HG03025 (cell line): ENCODE measurements around the gene SLC39A2.
"Not testable (repeated sequence)": the region's sequence is repeated elsewhere in the genome, so short reads cannot be mapped to it uniquely, and the experiment has no call there.

Source experiments
- ATAC-seq: cut with Tn5 transposase; IDR thresholded peaks from one replicate; pipeline ENCODE4 v1.9.1; 2021; ENCODE audit warnings: mild to moderate bottlenecking, moderate library complexity; ENCODE audit not compliant: unreplicated experiment, low FRiP score

SLC39A2 gene

DNA sequence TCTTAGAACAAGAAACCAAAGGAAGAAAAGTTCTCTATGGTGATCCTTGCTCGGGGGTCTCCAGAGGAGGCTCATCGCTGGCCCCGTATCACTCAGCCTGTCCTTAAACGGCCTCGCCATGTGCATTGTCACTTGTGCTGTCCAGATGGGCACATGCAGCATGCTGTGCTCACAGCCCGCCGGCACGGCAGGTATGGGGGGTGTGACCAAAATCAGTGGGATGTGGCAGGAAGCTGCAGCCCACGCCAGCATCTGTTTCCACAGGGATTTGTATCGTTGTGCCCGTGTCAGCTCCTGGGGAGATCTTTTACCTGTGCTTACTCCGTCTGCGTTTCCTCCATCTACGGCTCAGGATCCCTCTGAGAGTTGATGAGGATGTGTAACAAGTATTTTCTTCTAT lies 2.6 kb upstream of the SLC39A2 start:
- no peak for ATAC-seq

DNA sequence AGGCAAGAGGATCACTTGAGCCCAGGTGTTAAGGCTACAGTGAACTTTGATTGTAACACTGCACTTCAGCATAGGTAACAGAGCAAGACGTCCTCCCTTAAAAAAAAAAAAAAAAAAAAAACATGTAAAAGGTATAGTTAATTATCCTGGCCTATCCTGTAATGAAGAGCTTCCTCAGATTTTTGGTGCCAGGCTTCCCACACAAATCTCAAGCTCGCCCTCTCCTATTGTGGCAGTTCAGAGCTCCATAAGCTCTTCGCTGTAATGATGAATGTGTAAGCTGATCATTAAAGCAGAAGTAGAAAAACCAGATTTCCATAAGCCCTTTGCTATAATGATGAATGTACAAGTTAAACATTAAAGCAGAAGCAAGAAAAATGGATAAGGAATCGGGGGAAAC lies 2.0 kb upstream of the SLC39A2 start:
- ATAC-seq: no peak

DNA sequence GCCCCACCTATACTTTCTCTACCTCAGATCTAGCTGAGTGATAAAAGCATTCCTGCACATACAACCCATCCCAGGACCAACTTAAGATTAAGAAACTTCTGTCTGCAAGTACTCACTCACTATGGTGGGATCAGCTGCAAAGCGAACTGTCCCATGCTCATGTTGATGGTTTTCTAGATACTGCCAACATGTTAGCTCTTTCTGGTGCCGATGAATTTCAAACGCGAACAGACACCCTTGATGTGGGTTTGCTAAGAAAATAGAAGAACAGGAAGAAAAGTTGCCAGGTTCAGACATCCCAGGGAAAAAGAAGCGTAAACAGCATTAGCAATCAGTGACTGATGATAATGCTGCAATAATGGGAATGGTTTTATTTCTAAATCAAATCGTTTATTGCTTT lies 1.5 kb upstream of the SLC39A2 start:
- no peak for ATAC-seq

DNA sequence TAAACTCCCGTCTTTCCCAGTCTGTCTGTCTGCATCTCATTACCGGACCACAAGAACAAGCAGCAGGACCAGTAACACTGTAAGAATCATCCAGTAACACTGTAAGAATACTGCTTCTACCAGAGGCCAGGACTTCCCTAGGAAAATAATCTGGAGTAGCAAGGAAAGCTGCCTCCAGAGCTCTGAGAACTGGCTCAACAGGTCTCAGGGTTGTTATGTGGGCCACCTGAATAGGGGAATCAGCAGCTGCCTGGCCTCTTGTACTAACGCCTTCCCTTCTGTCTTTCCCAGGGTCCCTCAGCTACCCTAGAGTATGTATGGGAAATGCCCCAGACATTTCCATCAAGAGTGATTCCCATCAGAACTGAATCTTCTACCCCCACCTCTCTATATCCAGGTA lies 954 bp upstream of the SLC39A2 start:
- no peak for ATAC-seq

DNA sequence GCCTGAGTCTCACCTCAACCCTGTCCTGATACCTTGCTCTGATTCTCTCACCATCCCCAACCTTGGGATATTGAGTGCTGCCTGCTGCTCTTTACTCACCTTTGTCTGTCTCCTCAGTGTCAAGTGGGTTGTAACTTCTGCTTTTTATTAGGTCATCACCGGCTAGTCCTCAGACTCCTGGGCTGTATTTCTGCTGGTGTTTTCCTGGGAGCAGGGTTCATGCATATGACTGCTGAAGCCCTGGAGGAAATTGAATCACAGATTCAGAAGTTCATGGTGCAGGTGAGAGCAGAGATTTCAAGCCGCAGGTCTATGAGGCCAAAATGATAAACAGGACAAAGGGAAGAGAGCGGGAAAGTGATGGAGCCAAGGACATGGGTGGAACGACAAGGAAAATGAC lies 498 bp downstream of the SLC39A2 start:
- no peak for ATAC-seq

DNA sequence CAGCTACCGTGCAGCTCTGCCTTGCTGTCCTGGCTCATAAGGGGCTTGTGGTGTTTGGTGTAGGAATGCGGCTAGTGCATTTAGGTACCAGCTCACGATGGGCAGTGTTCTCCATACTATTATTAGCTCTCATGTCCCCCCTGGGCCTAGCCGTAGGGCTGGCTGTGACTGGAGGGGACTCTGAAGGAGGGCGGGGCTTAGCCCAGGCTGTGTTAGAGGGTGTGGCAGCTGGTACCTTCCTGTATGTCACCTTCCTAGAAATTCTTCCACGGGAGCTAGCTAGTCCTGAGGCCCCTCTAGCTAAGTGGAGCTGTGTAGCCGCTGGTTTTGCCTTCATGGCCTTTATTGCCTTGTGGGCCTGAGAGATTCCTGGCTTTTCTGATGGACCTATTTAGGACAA lies 2.1 kb downstream of the SLC39A2 start:
- no peak for ATAC-seq

DNA sequence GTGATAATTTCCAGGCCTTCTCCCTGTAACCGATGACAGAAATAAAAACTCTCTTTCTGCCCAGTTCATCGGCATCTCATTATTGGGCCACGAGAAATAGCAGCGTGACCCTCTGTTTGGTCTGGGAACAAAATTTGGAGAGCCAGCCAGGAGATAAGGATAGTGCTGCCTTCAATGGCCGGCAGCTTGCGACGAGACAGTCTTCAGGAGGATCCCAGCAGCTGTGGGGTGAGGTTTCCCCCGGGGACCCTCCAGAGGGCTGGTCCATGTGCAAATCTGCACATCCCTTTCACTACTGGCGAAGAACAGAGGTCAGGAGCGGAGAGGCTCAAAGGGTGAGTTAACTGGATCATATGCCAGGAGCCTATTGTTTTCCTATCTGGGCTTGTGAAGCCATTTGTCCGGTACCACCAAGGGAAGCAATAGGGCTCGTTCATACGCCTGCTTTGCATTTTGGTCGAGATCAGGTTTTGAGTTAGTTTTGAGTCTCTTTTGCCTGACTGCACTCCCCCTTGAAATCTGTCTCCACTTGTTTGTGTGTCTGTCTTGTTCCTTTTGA lies 4.8 kb downstream of the SLC39A2 start:
- no peak for ATAC-seq

DNA sequence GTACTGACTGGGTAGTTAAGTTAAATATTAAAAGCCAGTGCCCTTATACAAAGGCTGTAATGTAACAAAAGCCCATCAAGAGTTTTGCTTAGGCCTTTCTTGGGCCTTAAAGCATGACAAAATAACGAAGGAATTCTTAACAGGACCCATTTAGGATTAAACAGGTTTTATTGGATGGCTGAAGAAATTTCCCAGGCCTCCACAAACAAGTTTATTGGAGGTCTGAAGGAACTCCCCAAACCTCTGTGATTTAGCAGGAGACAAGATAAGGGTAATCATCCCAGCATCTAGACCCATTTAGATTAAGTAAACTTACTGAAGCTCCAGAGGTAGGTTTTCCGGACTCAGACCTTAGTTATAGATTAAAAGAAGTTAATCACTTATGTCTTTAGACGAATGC lies 10.6 kb downstream of the SLC39A2 start:
- not testable (repeated sequence) for ATAC-seq

DNA sequence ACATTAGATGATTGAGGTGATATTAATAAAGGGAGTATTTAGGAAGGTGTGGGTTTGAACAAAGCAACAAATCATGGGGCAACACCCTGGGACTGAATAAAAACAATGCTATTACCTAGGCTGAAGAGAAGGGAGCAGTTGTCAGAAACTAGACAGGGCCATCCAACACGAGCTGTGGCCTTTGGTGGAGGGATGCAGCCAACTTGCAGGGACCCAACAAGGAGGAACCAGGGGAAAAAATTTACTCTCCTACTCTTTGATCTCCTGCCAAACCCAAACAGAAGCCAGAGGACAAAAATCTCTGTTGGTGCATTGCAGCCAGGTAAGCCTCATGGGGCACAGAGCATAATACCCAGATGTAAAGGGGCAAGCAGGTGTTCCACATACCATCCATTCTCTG lies 12.0 kb downstream of the SLC39A2 start:
- no peak for ATAC-seq

DNA sequence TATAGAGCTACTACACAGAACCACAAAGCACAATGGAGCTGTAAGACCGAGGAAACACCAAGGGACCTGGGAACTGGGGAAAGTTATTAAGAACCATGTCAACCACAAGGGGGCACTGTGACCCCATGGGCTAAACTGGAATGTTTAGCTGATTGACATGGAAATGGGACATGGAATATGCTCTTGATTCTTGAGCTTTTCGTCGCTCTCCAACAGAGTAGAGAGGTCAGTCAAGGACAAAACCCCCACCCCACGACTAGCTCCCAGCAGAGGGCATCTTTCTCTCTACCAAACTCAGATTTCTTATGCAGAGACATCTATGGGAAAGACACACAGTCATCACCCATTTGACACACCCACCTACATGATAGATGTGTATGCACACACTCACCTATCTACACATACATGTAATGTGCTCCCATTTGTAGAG lies 15.7 kb downstream of the SLC39A2 start:
- no peak for ATAC-seq

DNA sequence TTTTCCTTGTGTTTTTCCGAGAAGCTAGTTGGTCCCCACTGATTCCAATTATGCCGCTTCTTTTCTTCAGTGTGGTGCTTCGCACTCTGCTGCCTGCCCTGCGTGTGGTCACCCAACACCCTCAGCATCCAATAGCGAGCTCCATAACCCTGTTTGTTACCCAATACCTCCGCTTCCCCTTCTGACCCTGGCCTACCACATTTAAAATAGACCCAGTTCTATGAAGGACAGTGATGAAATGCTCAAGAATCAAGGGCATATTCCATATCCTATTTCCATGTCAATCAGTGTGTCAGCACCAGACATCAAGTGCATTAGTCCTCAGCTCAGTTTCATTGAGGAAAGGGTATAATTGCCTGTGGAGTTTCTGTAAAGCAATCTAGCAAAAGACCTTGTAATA lies 16.2 kb downstream of the SLC39A2 start:
- no peak for ATAC-seq

DNA sequence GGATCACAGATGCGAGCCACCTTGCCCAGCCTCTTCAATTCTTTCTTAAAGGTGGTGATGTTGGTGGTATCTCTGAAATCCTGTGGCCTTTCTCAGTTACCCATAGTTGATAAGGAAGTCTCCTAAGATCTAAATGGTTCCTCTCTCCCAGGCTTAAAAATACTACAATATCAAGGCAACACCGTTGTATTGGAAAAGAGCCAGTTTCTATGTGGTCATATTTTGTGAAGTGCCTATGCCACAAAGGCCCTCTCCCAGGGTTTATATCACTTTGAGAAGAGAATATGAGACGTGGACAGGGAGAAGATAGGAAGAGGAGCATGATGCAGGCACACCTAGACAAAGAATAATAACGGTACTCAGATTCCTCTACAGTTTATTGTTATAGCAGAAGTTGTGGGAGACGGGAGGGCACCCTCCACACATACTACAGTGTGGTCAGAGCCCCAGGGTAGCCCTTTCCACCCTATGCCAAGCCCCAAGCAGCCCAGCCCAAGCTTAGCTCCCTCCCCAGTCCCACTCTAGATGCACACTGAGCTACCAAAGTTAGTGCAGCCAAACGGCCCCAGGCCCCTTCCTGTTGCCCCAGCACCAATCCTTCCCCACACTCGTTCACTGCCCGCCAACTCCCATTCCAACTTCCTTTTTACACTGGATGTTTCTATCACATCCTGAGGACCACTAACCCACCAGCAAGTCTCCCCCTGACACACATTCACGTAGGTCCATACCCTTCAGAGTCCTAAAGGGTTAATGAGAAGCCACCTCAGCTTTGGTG lies 17.5 kb downstream of the SLC39A2 start:
- ATAC-seq: no peak

DNA sequence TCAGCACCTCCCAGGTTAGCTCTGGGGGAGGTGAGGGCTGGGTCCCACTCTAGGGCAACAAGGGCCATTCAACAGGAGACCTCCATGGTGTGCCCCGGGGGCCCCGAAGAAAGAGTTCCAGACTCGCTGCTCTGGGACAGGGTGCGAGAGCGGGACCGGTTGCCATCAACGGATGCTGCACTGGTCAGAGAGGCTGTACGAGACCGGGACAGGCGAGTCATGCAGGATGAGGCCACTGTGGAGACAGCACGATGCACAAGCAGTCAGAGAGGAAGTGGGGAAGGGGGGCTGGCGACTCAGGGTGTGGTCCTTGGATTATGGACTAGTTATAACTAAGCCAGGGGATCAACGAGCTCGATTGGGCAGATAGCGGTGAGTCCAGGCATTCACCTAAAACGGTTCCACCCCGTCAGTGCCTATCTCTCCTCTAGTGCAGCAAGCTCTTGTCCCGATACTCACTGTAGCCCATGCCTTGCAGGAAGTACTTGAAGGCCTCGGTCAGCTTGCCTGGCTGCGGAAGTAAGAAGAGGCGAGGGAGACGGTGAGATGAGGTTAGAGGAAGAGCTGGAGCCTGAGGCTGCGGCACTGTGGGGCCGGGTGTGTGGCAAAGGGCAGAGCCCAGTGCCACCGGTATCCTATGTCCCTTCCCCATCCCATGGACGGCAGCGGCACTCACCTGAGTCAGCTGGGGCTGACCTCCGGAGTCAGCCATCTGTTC lies 18.6 kb downstream of the SLC39A2 start:
- no peak for ATAC-seq

DNA sequence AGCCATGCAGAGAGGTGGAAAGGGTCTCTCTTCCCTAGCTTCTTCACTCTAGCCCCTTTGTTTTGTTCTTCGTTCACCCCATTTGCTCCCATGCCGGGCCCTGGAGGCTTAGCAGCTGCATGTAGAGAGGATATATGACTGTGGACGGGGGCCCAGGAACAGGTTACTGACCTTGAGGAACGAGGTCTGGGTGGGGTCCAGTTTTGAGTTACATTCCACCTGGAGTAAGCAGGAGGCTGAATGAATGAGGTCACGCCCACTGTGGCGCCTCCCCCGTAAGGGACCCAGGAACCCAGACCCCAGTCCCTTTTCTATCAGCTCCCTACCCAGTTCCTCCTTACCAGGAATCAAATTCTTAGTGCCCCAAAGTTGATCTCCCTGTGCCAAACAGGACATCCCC lies 19.2 kb downstream of the SLC39A2 start:
- no peak for ATAC-seq

DNA sequence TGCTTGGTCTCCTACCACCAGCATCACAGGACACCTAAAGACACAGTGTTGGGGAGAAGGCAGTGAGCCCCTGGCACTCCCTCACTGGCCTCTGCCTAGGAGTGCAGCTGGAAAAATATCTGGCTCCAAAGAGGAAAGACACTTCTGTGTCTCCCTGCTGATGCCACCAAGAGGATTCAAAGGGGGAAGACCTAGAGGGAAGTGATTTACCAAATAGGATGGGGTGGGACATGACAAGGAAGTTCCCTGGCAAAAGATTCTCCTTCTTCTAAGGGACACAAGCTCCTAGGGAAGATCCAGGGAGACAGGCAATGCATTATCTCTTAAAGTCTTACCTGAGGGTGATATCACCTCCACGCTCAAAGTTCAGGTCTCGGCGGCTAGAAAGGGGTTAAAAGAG lies 19.7 kb downstream of the SLC39A2 start:
- no peak for ATAC-seq

DNA sequence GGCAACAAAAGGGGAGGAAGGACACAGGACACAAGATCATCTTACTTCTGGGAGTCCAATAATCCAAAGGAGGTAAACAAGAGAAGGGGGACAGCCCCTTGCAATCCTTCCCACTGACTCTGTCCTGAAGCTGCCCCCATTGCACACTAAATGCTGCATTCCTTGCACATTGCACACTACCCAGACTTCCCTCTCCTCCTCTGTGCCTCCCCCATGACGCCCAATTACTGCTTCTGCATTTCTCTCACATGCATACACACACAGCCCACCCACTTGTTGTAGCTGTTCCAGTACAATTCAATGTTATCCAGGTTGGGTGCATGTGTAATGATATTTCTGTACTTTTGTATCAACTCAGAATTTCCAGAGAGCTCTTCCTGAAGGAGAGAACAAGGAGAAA lies 20.3 kb downstream of the SLC39A2 start:
- no peak for ATAC-seq

DNA sequence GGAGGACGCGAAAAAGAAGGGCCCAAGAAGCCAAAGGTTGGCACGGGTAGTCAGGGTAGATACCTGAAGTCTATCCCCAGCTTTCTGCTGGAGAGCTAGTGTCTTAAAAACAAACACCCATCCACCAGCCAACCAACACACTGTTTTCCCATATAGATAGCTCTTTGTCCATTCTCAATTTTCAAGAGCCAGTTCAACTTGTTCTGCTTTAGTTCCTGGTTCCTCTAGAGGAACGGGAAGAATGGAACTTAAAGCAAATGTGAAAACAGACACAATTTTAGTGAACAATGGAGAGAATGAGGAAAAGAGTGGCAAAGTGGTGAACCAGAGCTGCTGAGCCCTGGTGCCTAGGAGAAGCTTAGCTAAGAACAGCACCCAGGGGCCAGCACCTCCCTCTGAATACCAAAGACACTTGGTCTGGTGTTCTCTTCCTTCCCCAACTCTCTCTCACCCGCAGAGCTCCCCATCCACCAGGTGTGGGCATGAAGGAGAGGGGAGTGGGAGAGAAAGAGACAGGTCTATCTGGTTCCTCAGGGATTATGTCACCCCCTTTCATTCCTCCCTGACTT lies 22.0 kb downstream of the SLC39A2 start:
- no peak for ATAC-seq

DNA sequence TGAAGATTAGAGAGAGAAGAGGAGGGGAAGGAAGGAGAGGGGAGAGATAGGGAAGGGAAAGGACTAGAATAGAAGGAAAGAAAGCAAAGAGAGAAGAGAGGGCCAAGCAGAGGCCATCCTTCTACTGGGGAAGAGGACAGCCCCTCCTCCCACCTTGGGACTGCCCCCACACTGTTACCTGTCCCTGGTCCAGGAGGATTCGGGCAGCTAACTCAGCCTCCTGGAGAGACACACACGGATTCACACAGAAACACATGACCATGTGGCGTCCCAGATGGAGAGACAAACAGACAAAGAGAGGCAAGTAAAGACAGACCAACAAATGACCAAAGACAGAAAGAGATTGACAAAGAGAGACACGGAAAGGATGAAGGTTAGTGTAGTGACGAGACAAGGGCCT lies 23.6 kb downstream of the SLC39A2 start:
- no peak for ATAC-seq

DNA sequence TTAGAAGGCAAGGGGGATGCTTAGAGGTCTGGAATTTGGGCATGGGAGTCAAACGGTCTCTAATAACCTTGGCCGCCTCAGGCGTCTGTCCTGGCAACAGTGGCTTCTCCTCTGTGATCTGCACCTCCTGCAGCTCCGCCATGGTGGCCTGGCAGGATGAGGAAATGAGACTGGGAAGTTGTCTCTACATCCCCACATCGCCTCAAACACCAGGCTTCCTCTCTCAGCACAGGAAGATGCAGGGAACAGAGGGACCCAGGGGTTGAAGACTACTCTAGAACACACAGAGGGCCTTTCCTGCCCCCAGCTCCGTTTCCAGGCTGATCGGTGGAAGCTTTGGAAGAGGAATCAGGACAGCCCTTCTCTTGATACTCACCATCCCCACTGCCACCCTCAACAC lies 24.1 kb downstream of the SLC39A2 start:
- no peak for ATAC-seq

DNA sequence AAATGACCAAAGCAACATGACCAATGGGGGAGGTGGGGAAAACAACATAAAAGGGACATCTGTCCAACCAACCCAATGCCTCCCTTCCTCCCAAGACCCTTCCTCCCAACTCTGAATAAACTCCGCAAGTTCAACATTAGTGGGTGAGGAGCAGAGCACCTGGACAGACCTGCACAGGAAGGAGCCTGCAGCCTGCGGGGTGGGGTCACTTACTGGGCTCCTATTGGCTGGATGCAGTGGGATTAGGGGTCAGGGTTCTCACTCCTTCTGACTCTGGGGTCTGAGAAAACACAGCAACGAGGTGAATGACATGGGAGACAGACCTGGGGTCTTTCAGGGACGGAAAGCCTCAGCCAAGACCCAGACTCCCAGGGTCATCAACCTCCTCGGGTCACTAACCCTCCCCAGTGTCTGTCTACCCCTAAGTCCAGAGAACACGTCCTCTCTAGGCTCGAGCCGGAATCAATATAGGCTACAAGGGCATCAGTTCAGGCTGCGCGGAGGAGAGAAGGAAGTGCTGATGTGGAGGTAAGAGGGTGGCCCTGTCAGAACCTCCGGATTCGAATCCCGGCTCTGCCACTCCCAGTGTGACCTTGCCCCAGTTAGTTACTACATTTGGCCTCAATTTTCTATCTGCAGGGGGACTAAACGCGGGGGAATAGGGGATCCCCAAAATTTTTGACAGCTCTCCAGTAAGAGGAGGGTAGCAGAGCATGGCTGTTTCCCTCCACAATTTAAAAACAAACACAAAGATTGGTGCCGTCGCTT lies 24.9 kb downstream of the SLC39A2 start:
- no peak for ATAC-seq
